Nephron (organoid): ENCODE data around the gene RPSA.
A peak's percentile ranks its signal among the peaks of the same experiment; 100 is the strongest.

ENCODE experiments used
- H3K27ac Mint-ChIP-seq, 3 experiments: 2 replicates each; pipeline ENCODE4 v1.8.0; 2020; ENCODE audit warnings: mixed read lengths in 3 of 3, mild to moderate bottlenecking in 2 of 3, moderate library complexity in 1 of 3
- H3K27me3 Mint-ChIP-seq: 2 replicates; pipeline ENCODE4 v1.8.0; 2021; ENCODE audit warnings: low read depth, mild to moderate bottlenecking, moderate library complexity, mixed read lengths
- H3K36me3 Mint-ChIP-seq: 2 replicates; pipeline ENCODE4 v1.8.0; 2020; ENCODE audit warnings: low read depth, mixed read lengths
- H3K4me1 Mint-ChIP-seq: 2 replicates; pipeline ENCODE4 v1.8.0; 2020; ENCODE audit warnings: mixed read lengths
- H3K4me3 Mint-ChIP-seq, 3 experiments: 2 replicates each; pipeline ENCODE4 v1.8.0; 2020; ENCODE audit warnings: mild to moderate bottlenecking in 3 of 3, mixed read lengths in 3 of 3, moderate library complexity in 2 of 3
- H3K9me3 Mint-ChIP-seq: 2 replicates; pipeline ENCODE4 v1.8.0; 2020; ENCODE audit warnings: mixed read lengths
- TF ChIP-seq, protein P1 (sequence below), 3 experiments: fragments of 200-600 bp; sonication (generic); IDR thresholded peaks; one replicate each; pipeline ENCODE4 v1.5.0; 2021; ENCODE audit warnings: antibody characterized with exemption in 3 of 3; ENCODE audit not compliant: unreplicated experiment in 3 of 3

The RPSA gene

DNA sequence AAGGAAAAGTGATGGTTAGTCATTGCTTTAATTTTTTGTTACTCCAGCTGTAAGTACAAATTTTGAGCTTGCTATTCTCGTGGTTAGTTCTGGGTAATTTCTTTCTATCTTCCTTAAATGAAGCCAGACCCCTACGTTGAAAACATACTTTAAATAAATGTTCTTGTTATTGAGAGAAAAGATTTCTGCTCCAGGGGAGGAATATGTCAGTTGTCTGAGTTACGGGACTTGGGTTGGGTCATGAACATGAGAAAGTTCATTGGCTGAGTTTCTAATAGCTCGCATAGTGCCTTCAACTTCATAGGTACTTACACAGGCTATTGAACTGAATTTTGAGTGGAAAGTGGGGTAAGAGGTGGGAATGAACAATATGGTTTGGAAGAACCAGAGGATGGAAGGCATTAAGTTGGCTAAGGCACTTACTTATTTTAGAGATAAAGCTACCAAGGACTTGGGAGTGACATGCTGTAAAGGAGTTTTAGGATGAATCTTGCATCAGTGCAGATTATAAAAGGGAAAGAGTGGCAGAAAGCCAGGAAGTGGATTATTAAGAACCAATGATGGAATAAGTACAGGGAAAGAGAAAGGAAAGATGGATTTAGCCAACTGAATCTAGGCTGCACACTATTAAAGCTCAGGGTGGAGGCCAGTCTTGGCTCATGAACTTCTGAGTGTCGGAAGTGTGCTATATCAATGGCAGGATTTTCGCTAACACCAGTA is 1.4 kb downstream of the RPSA start:
- H3K4me1 Mint-ChIP-seq: peaks cover 23% of the 10 kb centered on the region
- peak overlapping the region; percentile 21 to 92 (median 45) for H3K27ac Mint-ChIP-seq
- TF ChIP-seq, protein P1, sequence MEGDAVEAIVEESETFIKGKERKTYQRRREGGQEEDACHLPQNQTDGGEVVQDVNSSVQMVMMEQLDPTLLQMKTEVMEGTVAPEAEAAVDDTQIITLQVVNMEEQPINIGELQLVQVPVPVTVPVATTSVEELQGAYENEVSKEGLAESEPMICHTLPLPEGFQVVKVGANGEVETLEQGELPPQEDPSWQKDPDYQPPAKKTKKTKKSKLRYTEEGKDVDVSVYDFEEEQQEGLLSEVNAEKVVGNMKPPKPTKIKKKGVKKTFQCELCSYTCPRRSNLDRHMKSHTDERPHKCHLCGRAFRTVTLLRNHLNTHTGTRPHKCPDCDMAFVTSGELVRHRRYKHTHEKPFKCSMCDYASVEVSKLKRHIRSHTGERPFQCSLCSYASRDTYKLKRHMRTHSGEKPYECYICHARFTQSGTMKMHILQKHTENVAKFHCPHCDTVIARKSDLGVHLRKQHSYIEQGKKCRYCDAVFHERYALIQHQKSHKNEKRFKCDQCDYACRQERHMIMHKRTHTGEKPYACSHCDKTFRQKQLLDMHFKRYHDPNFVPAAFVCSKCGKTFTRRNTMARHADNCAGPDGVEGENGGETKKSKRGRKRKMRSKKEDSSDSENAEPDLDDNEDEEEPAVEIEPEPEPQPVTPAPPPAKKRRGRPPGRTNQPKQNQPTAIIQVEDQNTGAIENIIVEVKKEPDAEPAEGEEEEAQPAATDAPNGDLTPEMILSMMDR (IDR thresholded peaks at IDR 0.05; ENCODE audit: unreplicated experiment in 3 of 3): no peak
- H3K9me3 Mint-ChIP-seq: no peaks in the 10 kb centered on the region
- peak overlapping the region; percentile 90 to 96 (median 93) for H3K4me3 Mint-ChIP-seq
- peaks cover 49% of the 10 kb centered on the region for H3K36me3 Mint-ChIP-seq
- H3K27me3 Mint-ChIP-seq: no peaks in the 10 kb centered on the region

DNA sequence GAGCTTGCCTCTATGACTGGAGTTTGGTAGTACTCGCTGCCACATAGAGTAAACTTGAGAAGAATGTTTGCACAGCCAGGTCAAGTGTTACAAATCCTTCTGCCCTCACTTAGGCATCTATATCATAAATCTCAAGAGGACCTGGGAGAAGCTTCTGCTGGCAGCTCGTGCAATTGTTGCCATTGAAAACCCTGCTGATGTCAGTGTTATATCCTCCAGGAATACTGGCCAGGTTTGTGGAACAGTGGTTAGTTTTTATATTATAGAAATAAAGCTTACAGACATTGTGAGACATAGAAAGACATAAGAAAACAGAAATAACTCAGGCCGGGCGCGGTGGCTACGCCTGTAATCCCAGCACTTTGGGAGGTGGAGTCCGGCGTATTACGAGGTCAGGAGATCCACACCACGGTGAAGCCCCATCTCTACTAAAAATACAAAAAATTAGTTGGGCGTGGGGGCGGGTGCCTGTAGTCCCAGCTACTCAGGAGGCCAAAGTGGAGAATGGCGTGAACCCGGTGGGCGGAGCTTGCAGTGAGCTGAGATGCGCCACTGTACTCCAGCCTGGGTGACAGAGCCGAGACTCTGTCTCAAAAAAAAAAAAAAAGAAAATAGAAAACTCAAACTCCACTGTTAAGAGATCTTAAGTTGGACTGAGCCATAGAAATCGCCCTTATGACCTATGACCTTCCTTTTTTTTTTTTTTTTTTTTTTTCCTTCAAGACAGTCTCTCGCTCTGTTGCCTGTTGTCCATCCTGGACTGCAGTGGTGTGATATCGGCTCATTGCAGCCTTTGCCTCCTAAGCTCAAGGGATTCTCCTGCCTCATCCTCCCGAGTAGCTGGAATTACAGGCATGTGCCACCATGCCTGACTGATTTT is 2.2 kb downstream of the RPSA start:
- TF ChIP-seq, protein P1 (IDR thresholded peaks at IDR 0.05; ENCODE audit: unreplicated experiment in 3 of 3): no peak
- peaks cover 55% of the 10 kb centered on the region for H3K36me3 Mint-ChIP-seq
- no peaks in the 10 kb centered on the region for H3K27me3 Mint-ChIP-seq
- H3K9me3 Mint-ChIP-seq: no peaks in the 10 kb centered on the region
- peaks cover 23% of the 10 kb centered on the region for H3K4me1 Mint-ChIP-seq
- peak overlapping the region in 2 of 3 experiments; percentile 21 to 92 for H3K27ac Mint-ChIP-seq
- H3K4me3 Mint-ChIP-seq: peak overlapping the region; percentile 90 to 96 (median 93)

GRCh38 chr3:39409514-39410136 is 3.1 kb downstream of the RPSA start:
- no peaks in the 10 kb centered on the region for H3K27me3 Mint-ChIP-seq
- TF ChIP-seq, protein P1 (IDR thresholded peaks at IDR 0.05; ENCODE audit: unreplicated experiment in 3 of 3): no peak
- H3K4me1 Mint-ChIP-seq: peaks cover 23% of the 10 kb centered on the region
- no peak overlapping the region for H3K27ac Mint-ChIP-seq
- no peaks in the 10 kb centered on the region for H3K9me3 Mint-ChIP-seq
- peaks cover 59% of the 10 kb centered on the region for H3K36me3 Mint-ChIP-seq
- H3K4me3 Mint-ChIP-seq: peak overlapping the region in 2 of 3 experiments; percentile 64 to 66

- Mint-ChIP-seq H3K27me3 (no peaks in the 10 kb centered on the region), H3K27ac (no peak overlapping the region), H3K4me1 (peaks cover 23% of the 10 kb centered on the region), H3K36me3 (peaks cover 63% of the 10 kb centered on the region), H3K9me3 (no peaks in the 10 kb centered on the region), H3K4me3 (no peak overlapping the region)
- TF ChIP-seq, protein P1 (IDR thresholded peaks at IDR 0.05; ENCODE audit: unreplicated experiment in 3 of 3): no peak
Observed at GRCh38 chr3:39410893-39411292, 4.4 kb downstream of the RPSA start.

DNA sequence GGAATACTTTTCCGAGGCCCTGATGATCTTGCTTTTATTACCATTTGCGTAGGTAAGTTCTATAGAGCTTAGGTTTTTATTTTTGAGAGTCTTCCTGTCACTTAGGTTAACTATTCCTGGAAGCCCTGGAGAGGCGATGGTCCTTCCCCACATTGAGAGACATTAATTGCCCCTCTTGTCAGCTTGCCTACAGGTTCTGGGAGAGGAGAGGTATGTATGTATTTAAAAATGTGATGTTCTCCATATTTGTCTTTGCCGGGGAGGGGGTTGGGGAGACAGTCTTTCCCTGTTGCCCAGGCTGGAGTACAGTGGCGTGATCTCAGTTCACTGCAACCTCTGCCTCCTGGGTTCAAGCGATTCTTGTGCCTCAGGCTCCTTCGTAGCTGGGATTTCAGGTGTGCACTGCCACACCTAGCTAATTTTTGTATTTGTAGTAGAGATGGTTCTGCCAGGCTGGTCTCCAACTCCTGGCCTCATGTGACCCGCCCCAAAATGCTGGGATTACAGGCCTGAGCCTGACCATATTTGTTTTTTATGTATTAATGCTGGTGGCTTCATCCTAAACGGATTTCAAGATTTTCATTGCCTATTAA is 6.2 kb downstream of the RPSA start:
- Mint-ChIP-seq H3K27ac (peak overlapping the region in 1 of 3 experiments; percentile 10), H3K4me1 (peaks cover 11% of the 10 kb centered on the region), H3K9me3 (no peaks in the 10 kb centered on the region), H3K27me3 (no peaks in the 10 kb centered on the region), H3K4me3 (no peak overlapping the region), H3K36me3 (peaks cover 61% of the 10 kb centered on the region)
- TF ChIP-seq, protein P1 (IDR thresholded peaks at IDR 0.05; ENCODE audit: unreplicated experiment in 3 of 3): no peak
